Gastroesophageal sphincter (tissue), 3 donors: Measurements from ENCODE around the gene CNTN5.

Experiments used
- EP300 ChIP-seq: sonication (generic); formaldehyde crosslinking; IDR thresholded peaks from one replicate; pipeline ENCODE4 v1.6.1; 2017; ENCODE audit warnings: antibody characterized with exemption, mild to moderate bottlenecking
- POLR2A ChIP-seq, 2 donors: fragments of 450-650 bp; IDR thresholded peaks; one replicate each; pipeline ENCODE4 v1.6.1; 2017; ENCODE audit warnings: antibody characterized with exemption in 2 of 2, mild to moderate bottlenecking in 2 of 2, moderate library complexity in 1 of 2
- TF ChIP-seq, protein P1 (sequence below), 4 experiments: fragments of 200-600 bp in 2 of 4; fragments of 450-650 bp in 2 of 4; sonication (generic) in 1 of 4; IDR thresholded peaks; one replicate each; pipeline ENCODE4 v1.5.1; 2017 to 2019; ENCODE audit warnings: antibody characterized with exemption in 4 of 4, mild to moderate bottlenecking in 2 of 4, moderate library complexity in 2 of 4

DNA sequence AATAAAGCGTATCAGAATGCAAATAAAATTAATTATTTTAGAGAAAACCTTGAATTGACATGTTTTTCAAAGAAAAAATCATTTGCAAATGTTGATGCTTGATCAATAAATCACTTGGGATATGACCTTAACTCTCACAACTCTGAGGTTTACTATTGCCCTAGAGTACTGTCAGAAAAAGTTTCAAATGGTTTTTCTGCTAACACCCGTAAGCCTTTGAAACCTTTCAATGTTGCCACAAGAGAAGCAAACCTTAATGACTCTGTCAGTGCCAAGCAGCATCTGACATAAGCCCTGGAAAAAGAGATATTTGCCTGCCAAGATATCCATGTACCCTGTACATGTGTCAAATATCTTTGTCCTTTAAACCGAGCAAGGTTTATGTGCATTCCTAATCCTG lies 1282.1 kb downstream of the CNTN5 start:
- TF ChIP-seq EP300 (no peak), POLR2A (IDR thresholded peaks at IDR 0.05) (no peak)
- TF ChIP-seq, protein P1, sequence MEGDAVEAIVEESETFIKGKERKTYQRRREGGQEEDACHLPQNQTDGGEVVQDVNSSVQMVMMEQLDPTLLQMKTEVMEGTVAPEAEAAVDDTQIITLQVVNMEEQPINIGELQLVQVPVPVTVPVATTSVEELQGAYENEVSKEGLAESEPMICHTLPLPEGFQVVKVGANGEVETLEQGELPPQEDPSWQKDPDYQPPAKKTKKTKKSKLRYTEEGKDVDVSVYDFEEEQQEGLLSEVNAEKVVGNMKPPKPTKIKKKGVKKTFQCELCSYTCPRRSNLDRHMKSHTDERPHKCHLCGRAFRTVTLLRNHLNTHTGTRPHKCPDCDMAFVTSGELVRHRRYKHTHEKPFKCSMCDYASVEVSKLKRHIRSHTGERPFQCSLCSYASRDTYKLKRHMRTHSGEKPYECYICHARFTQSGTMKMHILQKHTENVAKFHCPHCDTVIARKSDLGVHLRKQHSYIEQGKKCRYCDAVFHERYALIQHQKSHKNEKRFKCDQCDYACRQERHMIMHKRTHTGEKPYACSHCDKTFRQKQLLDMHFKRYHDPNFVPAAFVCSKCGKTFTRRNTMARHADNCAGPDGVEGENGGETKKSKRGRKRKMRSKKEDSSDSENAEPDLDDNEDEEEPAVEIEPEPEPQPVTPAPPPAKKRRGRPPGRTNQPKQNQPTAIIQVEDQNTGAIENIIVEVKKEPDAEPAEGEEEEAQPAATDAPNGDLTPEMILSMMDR (IDR thresholded peaks at IDR 0.05) = no peak
